Glomerular endothelial cell (primary cell): Measurements from ENCODE around the gene MARCHF7. TPM values are rescaled to one million over a fixed set of nuclear protein-coding genes. Genes with fewer than 3 reads are reported as not detected.

Experiments
- DNase-seq: peaks from one replicate; pipeline ENCODE4 v3.0.0-alpha.2; 2011; ENCODE audit warnings: low read depth, low spot score; ENCODE audit errors: extremely low read depth
- total RNA-seq: library from RNA; depleted of rRNA; stranded (reverse); fragments of >200 nt; gene quantifications from 2 replicates; pipeline ENCODE4 v1.2.3, GENCODE V29; 2015

MARCHF7 gene
- total RNA-seq, 1 donor from 2014 or later, result 100 TPM

DNA sequence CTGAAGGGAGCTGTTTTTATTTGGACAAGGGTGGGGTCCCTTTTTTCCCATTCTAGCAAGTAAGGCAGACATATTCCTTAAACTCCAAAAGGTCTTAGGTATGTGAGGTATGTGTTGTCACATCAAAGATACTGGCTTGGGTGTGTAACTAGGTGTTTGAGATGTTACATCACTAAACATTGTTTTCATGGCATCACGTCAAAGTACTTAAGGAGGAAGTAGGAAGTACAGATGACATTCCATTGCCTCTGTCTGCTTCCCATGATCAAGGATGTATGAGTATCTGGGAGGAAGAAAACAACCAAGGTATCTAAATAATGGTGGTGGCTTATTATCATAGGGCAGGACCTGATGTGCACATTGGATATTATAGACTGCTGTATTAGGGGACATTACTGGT is 46.4 kb downstream of the MARCHF7 start:
- DNase-seq, result peak; percentile 45

DNA sequence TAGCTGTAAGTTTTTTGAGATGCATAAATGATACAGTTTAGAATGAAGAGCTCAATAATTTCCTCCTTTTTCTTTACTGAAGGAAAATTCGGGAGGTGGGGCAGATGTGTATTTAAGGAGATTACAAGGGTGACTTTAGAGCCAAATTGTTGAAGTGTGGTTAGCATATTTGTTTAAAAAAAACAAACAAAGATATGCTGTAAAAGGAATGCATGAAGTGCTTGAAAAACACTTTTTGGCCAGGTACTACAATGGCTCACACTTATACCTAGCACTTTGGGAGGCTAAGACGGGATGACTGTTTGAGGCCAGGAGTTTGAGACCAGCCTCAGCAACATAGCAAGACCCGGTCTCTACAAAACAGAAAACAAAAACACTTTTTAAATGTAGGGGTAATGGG is 47.3 kb downstream of the MARCHF7 start:
- no peak for DNase-seq

DNA sequence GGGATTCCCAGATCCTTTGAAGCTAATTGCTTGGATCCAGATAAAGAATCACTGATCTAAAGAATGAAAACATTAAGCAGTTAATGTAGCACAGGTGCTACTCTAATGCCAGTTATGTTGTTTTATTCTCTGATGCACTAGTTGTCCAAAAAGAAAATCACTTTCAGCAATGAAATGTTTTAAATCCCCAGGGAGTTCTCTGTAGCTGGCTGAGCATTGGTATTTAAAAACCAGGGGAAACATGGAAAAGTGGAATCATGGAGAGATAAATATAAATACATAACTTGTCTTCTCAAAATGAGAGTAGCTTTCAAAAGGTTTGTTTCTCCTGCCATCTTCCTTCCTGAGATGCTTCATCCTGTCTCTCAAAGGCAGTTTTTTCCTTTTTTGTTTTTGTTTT is 48.0 kb downstream of the MARCHF7 start:
- DNase-seq, result no peak

DNA sequence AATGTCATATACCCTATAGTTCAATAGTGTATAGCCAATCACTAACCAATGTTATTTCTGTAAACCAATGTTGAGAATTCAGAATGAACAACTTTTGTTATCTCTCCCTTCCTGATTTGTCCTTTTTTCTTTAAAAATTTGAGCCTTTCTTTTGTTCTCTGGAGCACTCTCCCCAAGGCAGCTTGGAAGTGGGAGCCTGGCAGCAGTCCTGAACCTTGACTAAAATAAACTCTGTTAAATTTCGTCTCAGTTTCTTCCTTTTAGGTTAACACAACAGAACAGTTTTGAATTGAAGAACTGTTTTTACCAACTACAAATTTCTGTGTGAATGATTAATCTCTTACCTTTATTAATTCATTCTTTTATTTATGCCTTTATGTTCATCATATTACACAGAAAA is 49.8 kb downstream of the MARCHF7 start:
- DNase-seq, result no peak

Other genes starting within 250 kb of the MARCHF7 start
- 43.3 and 79.3 TPM in 2 replicates for gene BAZ2B, start 96.0 kb upstream of the MARCHF7 start, total RNA-seq
- gene CD302, start 85.7 kb downstream of the MARCHF7 start, total RNA-seq, result 5.1 and 8.2 TPM in 2 replicates
- gene LY75, start 192.2 kb downstream of the MARCHF7 start, total RNA-seq, result 11.2 and 14.7 TPM in 2 replicates